Fibroblast of lung (primary cell): ENCODE data around the gene CPZ.

ENCODE experiments used
- CTCF ChIP-seq, 2 donors: IDR thresholded peaks in 1 of 2; conservative IDR thresholded peaks in 1 of 2; 1 replicate in 1 of 2; 2 replicates in 1 of 2; pipeline ENCODE4 v1.5.1; 2011 to 2012; ENCODE audit warnings: low read length in 2 of 2, control low read depth in 1 of 2, inconsistent platforms in 1 of 2, low read depth in 1 of 2, mild to moderate bottlenecking in 1 of 2
- EZH2 ChIP-seq: IDR thresholded peaks from 2 replicates; pipeline ENCODE4 v1.5.1; 2012; ENCODE audit warnings: low read length, control low read depth, mild to moderate bottlenecking; ENCODE audit errors: missing control alignments

GRCh38 chr4:8571702-8572685 lies 20.6 kb upstream of the CPZ start:
- TF ChIP-seq CTCF (conservative IDR thresholded peaks at IDR 0.05 in 1 of 2, IDR thresholded peaks at IDR 0.05 in 1 of 2; ENCODE audit: low read depth in 1 of 2, low read length in 2 of 2) = no peak
- TF ChIP-seq EZH2 = no peak
